Calu3 (cell line): ENCODE measurements around the gene RNLS. TPM values are rescaled to one million over a fixed set of nuclear protein-coding genes. Genes with fewer than 3 reads are reported as not detected.

Experiments used
- BruUV-seq: library from RNA; stranded (reverse); fragments of 400-500 nt; replicated peaks from 2 replicates; lab custom pipeline; 2021; lab: Mats Ljungman, UMichigan
- CTCF ChIA-PET: fragments of 300-600 bp; sonication (Branson Sonifier 250); formaldehyde crosslinking; loops from one replicate; lab custom pipeline; 2022; ENCODE audit warnings: antibody characterized with exemption; lab: Charles Lee
- DNase-seq: peaks from one replicate; pipeline ENCODE4 v3.0.0; 2022
- H3K27ac Mint-ChIP-seq: one replicate; pipeline ENCODE4 v1.8.0; 2022; ENCODE audit warnings: mixed read lengths; ENCODE audit not compliant: unreplicated experiment
- H3K27me3 Mint-ChIP-seq: one replicate; pipeline ENCODE4 v1.8.0; 2022; ENCODE audit warnings: mixed read lengths; ENCODE audit not compliant: unreplicated experiment
- H3K36me3 Mint-ChIP-seq: one replicate; pipeline ENCODE4 v1.8.0; 2022; ENCODE audit warnings: mild to moderate bottlenecking, moderate library complexity, mixed read lengths; ENCODE audit not compliant: insufficient read depth, unreplicated experiment
- H3K4me1 Mint-ChIP-seq: one replicate; pipeline ENCODE4 v1.8.0; 2022; ENCODE audit warnings: mild to moderate bottlenecking, low read depth, mixed read lengths; ENCODE audit not compliant: unreplicated experiment
- H3K4me3 Mint-ChIP-seq: one replicate; pipeline ENCODE4 v1.8.0; 2022; ENCODE audit warnings: mild to moderate bottlenecking, low read depth, moderate library complexity, mixed read lengths; ENCODE audit not compliant: unreplicated experiment
- H3K9me3 Mint-ChIP-seq: one replicate; pipeline ENCODE4 v1.8.0; 2022; ENCODE audit warnings: low read depth, mixed read lengths; ENCODE audit not compliant: unreplicated experiment
- CTCF ChIP-seq: fragments of 200-600 bp; IDR thresholded peaks from one replicate; pipeline ENCODE4 v1.8.0; 2022; ENCODE audit warnings: antibody characterized with exemption; ENCODE audit not compliant: unreplicated experiment
- intact Hi-C: fragments of 100-400 bp; cut with micrococcal nuclease; formaldehyde crosslinking; loops from one replicate; pipeline ENCODE4 v1.10.0; 2022; ENCODE audit not compliant: unreplicated experiment
- total RNA-seq: library from RNA; stranded (reverse); gene quantifications from 2 replicates; pipeline ENCODE4 v1.2.3, GENCODE V29; 2022

RNLS gene
- total RNA-seq, 1 experiment from 2014 or later = 6.3 TPM

DNA sequence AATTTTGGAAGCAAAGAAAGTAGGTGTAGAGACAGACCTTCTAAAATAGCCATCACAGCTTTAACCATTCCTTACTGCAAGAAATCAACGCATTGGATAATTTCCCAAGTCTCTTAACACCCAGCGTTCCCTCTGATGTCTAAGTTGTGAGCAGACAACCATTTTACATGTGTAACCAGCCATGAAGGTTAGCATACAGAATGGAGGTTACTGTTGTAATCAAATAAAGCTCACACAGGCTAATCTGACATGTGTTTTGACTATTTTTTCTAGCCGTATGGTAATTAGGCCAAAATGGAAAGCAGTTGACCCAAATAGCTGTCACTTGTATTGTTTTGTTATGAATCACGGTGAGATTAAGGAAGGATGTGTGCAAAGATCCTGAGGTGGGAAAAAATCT, 336.4 kb downstream of the RNLS start:
- no peaks in the 10 kb centered on the region for H3K9me3 Mint-ChIP-seq
- H3K36me3 Mint-ChIP-seq = no peaks in the 10 kb centered on the region
- H3K27ac Mint-ChIP-seq = no peak overlapping the region
- CTCF ChIA-PET = no interaction called here
- DNase-seq = no peak
- peaks cover 9% of the 10 kb centered on the region for H3K4me1 Mint-ChIP-seq
- H3K27me3 Mint-ChIP-seq = no peaks in the 10 kb centered on the region
- TF ChIP-seq CTCF = no peak
- H3K4me3 Mint-ChIP-seq = no peak overlapping the region
- intact Hi-C loops = no loop called here
- no TSS peak for BruUV-seq

GRCh38 chr10:88245974-88246511, 337.1 kb downstream of the RNLS start:
- DNase-seq = no peak
- no peaks in the 10 kb centered on the region for H3K36me3 Mint-ChIP-seq
- intact Hi-C loops = no loop called here
- no peak overlapping the region for H3K4me3 Mint-ChIP-seq
- H3K27me3 Mint-ChIP-seq = no peaks in the 10 kb centered on the region
- peaks cover 9% of the 10 kb centered on the region for H3K4me1 Mint-ChIP-seq
- H3K27ac Mint-ChIP-seq = no peak overlapping the region
- H3K9me3 Mint-ChIP-seq = no peaks in the 10 kb centered on the region
- no TSS peak for BruUV-seq
- CTCF ChIA-PET = no interaction called here
- no peak for TF ChIP-seq CTCF

- Mint-ChIP-seq H3K36me3 (no peaks in the 10 kb centered on the region), H3K4me1 (peaks cover 9% of the 10 kb centered on the region), H3K9me3 (no peaks in the 10 kb centered on the region), H3K27me3 (no peaks in the 10 kb centered on the region), H3K4me3 (no peak overlapping the region), H3K27ac (no peak overlapping the region)
- BruUV-seq = no TSS peak
- no peak for DNase-seq
- intact Hi-C loops = loop anchor here (5.0 kb wide), 1 partner anchor 142 kb away; no protein-coding TSS in a partner anchor
- CTCF ChIA-PET = no interaction called here
- no peak for TF ChIP-seq CTCF
These were observed 338.1 kb downstream of the RNLS start for GRCh38 chr10:88244781-88245625.

- Mint-ChIP-seq H3K4me3 (peak overlapping the region; percentile 39), H3K9me3 (no peaks in the 10 kb centered on the region), H3K27ac (no peak overlapping the region), H3K4me1 (peaks cover 9% of the 10 kb centered on the region), H3K36me3 (no peaks in the 10 kb centered on the region), H3K27me3 (no peaks in the 10 kb centered on the region)
- no peak for TF ChIP-seq CTCF
- intact Hi-C loops = loop anchor here (5.0 kb wide), 1 partner anchor 143 kb away; no protein-coding TSS in a partner anchor
- CTCF ChIA-PET = no interaction called here
- BruUV-seq = no TSS peak
- peak; percentile 6 for DNase-seq
These were observed 339.0 kb downstream of the RNLS start for GRCh38 chr10:88243836-88244730.
